Measurements from ENCODE around the gene NPHP1.
"Not testable (repeated sequence)": the region's sequence is repeated elsewhere in the genome, so short reads cannot be mapped to it uniquely, and the experiment has no call there.

NPHP1 gene

DNA sequence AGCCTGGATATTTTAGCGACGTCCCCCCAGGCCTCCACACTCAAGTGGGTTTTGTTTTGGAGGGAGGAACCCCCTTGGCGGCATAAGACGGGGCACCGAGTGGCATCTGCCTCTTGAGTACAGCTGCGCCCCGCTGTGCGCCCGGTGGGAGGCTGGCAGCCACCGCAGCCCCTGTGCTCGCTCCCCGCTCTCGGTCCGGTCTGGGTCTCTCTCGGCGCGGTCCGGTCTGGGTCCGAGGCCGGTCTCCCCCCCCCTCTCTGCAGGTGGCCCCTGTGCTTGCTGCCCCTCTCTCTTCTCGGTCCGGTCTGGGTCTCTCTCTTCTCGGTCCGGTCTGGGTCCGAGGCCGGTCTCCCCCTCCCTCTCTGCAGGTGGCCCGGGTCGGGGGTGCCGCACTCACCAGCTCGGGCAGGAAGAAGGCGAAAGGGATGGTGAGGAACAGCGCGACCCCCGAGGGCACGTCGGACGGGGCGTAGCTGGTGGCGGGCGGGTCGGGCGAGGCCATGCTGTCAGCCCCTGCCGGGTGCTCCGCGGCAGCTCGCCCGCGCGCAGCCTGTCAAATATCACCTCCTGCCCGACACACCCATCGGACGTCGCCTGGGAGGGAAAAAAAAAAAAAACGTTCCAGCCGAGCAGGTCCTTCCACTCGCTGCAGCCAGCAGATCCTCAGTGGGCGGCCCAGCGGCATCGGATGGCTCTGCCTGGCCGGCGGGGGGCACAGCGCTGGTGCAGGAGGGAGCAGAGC, 89.4 kb downstream of the NPHP1 start, which contains the start of gene MALL:
MALL (minus strand) TSS at position 532 of the 742 bp plus-strand sequence; CDS start at position 502, 30 bp downstream.
- TF ChIP-seq ZFP30 (CRISPR knock-in tag; IDR thresholded peaks at IDR 0.05) (no peak), TOX (CRISPR knock-in tag; IDR thresholded peaks at IDR 0.05; ENCODE audit: borderline replicate concordance) (no peak), CSDC2 (CRISPR knock-in tag; IDR thresholded peaks at IDR 0.05) (no peak), ZFP3 (CRISPR knock-in tag; IDR thresholded peaks at IDR 0.05) (no peak), GLIS3 (CRISPR knock-in tag; IDR thresholded peaks at IDR 0.05) (no peak), ZC3H10 (CRISPR knock-in tag; IDR thresholded peaks at IDR 0.05) (no peak), BACH2 (CRISPR knock-in tag; IDR thresholded peaks at IDR 0.05; ENCODE audit: borderline replicate concordance) (no peak), PPARA (CRISPR knock-in tag; IDR thresholded peaks at IDR 0.05; ENCODE audit: borderline replicate concordance) (no peak)
- TF ChIP-seq, protein P1, sequence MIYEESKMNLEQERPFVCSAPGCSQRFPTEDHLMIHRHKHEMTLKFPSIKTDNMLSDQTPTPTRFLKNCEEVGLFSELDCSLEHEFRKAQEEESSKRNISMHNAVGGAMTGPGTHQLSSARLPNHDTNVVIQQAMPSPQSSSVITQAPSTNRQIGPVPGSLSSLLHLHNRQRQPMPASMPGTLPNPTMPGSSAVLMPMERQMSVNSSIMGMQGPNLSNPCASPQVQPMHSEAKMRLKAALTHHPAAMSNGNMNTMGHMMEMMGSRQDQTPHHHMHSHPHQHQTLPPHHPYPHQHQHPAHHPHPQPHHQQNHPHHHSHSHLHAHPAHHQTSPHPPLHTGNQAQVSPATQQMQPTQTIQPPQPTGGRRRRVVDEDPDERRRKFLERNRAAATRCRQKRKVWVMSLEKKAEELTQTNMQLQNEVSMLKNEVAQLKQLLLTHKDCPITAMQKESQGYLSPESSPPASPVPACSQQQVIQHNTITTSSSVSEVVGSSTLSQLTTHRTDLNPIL (CRISPR knock-in tag; IDR thresholded peaks at IDR 0.05; ENCODE audit: low read depth) = no peak
- TF ChIP-seq, protein P2, sequence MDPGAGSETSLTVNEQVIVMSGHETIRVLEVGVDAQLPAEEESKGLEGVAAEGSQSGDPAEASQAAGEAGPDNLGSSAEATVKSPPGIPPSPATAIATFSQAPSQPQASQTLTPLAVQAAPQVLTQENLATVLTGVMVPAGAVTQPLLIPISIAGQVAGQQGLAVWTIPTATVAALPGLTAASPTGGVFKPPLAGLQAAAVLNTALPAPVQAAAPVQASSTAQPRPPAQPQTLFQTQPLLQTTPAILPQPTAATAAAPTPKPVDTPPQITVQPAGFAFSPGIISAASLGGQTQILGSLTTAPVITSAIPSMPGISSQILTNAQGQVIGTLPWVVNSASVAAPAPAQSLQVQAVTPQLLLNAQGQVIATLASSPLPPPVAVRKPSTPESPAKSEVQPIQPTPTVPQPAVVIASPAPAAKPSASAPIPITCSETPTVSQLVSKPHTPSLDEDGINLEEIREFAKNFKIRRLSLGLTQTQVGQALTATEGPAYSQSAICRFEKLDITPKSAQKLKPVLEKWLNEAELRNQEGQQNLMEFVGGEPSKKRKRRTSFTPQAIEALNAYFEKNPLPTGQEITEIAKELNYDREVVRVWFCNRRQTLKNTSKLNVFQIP (CRISPR knock-in tag; IDR thresholded peaks at IDR 0.05; ENCODE audit: borderline replicate concordance, low read depth) = no peak
- ATAC-seq = peak; percentile 42

DNA sequence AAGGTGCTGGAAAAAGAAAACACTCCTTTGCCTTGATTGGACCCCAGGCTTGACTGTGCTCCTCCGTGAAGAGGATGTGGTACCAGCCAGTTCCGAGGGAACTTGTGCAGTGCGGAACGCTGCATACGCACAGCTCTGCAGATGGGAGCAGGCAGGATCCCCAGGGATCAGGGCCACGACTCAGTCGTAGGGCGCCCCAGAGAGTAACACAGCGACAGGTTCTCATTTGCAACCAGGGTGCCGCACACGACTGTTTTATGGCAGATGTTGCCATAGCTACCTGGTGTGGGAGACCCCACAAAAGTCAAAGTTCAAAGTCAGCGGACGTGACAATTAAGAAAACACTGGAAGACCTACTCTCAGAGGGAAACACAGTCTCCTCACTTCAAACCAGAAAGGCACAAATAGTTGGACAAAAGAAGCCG, 90.0 kb downstream of the NPHP1 start:
- ATAC-seq = no peak
- TF ChIP-seq ISL1 (CRISPR knock-in tag; IDR thresholded peaks at IDR 0.05) (no peak), ARNTL (CRISPR knock-in tag; IDR thresholded peaks at IDR 0.05; ENCODE audit: borderline replicate concordance, low read depth) (no peak), TOX (CRISPR knock-in tag; IDR thresholded peaks at IDR 0.05; ENCODE audit: borderline replicate concordance) (no peak)
- TF ChIP-seq, protein P3, sequence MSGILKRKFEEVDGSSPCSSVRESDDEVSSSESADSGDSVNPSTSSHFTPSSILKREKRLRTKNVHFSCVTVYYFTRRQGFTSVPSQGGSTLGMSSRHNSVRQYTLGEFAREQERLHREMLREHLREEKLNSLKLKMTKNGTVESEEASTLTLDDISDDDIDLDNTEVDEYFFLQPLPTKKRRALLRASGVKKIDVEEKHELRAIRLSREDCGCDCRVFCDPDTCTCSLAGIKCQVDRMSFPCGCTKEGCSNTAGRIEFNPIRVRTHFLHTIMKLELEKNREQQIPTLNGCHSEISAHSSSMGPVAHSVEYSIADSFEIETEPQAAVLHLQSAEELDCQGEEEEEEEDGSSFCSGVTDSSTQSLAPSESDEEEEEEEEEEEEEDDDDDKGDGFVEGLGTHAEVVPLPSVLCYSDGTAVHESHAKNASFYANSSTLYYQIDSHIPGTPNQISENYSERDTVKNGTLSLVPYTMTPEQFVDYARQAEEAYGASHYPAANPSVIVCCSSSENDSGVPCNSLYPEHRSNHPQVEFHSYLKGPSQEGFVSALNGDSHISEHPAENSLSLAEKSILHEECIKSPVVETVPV (CRISPR knock-in tag; IDR thresholded peaks at IDR 0.05) = no peak

DNA sequence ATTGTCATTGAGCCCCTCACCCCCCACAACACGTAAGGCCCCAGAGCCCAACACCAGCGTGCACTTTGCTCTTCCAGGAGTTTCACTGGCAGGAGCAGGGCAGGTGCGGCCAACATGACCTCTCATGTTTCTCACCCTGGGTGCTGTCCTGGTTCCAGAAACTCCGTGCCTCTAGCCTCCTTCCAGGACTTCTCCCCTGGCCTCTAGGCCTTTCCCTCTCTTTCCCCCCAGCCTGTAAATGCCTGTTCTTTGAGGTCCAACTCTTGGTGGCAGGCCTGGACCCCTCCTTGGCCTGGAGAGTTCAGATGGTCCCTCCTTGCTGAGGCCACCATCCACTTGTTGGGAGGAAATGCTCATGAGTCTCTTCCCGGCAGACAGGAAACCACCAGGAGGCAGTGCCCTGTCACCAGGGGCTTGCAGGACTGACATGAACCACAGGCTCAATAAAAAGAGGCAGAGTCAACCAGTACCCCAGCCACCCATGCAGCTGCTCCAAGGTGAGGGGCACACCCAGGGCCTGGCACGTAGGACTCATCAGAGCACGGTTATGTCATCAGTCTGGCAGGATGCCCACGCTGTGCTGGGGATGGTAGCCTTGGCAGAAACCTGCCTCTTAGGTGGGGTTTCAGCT, 90.7 kb downstream of the NPHP1 start:
- TF ChIP-seq, protein P1 (CRISPR knock-in tag; IDR thresholded peaks at IDR 0.05; ENCODE audit: low read depth) = no peak
- TF ChIP-seq ARNTL (CRISPR knock-in tag; IDR thresholded peaks at IDR 0.05; ENCODE audit: borderline replicate concordance, low read depth) = no peak
- TF ChIP-seq, protein P3 (CRISPR knock-in tag; IDR thresholded peaks at IDR 0.05) = no peak
- no peak for TF ChIP-seq TCF4 (CRISPR knock-in tag; IDR thresholded peaks at IDR 0.05; ENCODE audit: borderline replicate concordance)
- TF ChIP-seq ZFP30 (CRISPR knock-in tag; IDR thresholded peaks at IDR 0.05) = no peak
- TF ChIP-seq ZNF70 (CRISPR knock-in tag; IDR thresholded peaks at IDR 0.05) = no peak
- TF ChIP-seq, protein P4, sequence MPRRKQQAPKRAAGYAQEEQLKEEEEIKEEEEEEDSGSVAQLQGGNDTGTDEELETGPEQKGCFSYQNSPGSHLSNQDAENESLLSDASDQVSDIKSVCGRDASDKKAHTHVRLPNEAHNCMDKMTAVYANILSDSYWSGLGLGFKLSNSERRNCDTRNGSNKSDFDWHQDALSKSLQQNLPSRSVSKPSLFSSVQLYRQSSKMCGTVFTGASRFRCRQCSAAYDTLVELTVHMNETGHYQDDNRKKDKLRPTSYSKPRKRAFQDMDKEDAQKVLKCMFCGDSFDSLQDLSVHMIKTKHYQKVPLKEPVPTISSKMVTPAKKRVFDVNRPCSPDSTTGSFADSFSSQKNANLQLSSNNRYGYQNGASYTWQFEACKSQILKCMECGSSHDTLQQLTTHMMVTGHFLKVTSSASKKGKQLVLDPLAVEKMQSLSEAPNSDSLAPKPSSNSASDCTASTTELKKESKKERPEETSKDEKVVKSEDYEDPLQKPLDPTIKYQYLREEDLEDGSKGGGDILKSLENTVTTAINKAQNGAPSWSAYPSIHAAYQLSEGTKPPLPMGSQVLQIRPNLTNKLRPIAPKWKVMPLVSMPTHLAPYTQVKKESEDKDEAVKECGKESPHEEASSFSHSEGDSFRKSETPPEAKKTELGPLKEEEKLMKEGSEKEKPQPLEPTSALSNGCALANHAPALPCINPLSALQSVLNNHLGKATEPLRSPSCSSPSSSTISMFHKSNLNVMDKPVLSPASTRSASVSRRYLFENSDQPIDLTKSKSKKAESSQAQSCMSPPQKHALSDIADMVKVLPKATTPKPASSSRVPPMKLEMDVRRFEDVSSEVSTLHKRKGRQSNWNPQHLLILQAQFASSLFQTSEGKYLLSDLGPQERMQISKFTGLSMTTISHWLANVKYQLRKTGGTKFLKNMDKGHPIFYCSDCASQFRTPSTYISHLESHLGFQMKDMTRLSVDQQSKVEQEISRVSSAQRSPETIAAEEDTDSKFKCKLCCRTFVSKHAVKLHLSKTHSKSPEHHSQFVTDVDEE (CRISPR knock-in tag; IDR thresholded peaks at IDR 0.05) = no peak
- TF ChIP-seq CSDC2 (CRISPR knock-in tag; IDR thresholded peaks at IDR 0.05) = no peak
- no peak for TF ChIP-seq ZC3H10 (CRISPR knock-in tag; IDR thresholded peaks at IDR 0.05)
- no peak for TF ChIP-seq TOX (CRISPR knock-in tag; IDR thresholded peaks at IDR 0.05; ENCODE audit: borderline replicate concordance)
- no peak for TF ChIP-seq ESRRG (CRISPR knock-in tag; IDR thresholded peaks at IDR 0.05)
- TF ChIP-seq OSR1 (CRISPR knock-in tag; IDR thresholded peaks at IDR 0.05) = no peak
- ATAC-seq = peak; percentile 48

DNA sequence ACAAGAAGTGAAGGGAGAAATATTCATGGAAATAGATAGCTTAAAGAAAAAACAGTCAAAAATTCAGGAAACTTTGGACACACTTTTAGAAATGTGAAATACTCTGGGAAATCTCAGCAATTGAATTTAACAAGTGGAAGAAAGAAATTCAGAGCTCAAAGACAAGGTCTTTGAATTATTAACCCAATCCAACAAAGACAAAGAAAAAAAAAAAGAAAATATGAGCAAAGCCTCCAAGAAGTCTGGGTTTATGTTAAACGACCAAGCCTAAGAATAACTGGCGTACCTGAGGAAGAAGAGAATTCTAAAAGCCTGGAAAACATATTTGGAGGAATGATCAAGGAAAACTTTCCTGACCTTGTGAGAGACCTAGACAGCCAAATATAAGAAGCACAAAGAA, 96.5 kb downstream of the NPHP1 start:
- not testable (repeated sequence) for ATAC-seq
